Activated CD8-positive, alpha-beta T cell treated with anti-CD3 and anti-CD28 coated beads for 36 hours (primary cell): ENCODE data around the gene BCL3. TPM values are rescaled to one million over a fixed set of nuclear protein-coding genes. Genes with fewer than 3 reads are reported as not detected.
"Not testable (repeated sequence)": the region's sequence is repeated elsewhere in the genome, so short reads cannot be mapped to it uniquely, and the experiment has no call there.

Source experiments
- ATAC-seq: fragments of 200-7000 bp; cut with Tn5 transposase; one replicate; pipeline ENCODE4 v1.10.0; 2021; ENCODE audit warnings: mild to moderate bottlenecking, moderate library complexity
- CTCF ChIA-PET: fragments of 350-600 bp; sonication (Branson Sonifier 250); formaldehyde crosslinking; loops from one replicate; lab custom pipeline; 2021; ENCODE audit warnings: antibody characterized with exemption; lab: Charles Lee
- POLR2A ChIA-PET: fragments of 350-600 bp; sonication (Branson Sonifier 250); formaldehyde crosslinking; loops from one replicate; lab custom pipeline; 2021; ENCODE audit warnings: antibody characterized with exemption; lab: Charles Lee
- DNase-seq: peaks from one replicate; pipeline ENCODE4 v3.0.0-alpha.2; 2020
- H3K27ac Mint-ChIP-seq: one replicate; pipeline ENCODE4 v1.8.0; 2021; ENCODE audit warnings: mild to moderate bottlenecking, mixed read lengths
- H3K27me3 Mint-ChIP-seq: one replicate; pipeline ENCODE4 v1.8.0; 2021; ENCODE audit warnings: mixed read lengths
- H3K36me3 Mint-ChIP-seq: one replicate; pipeline ENCODE4 v1.8.0; 2021; ENCODE audit warnings: low read depth, mixed read lengths
- H3K4me1 Mint-ChIP-seq: one replicate; pipeline ENCODE4 v1.8.0; 2021; ENCODE audit warnings: low read depth, mixed read lengths
- H3K4me3 Mint-ChIP-seq: one replicate; pipeline ENCODE4 v1.8.0; 2021; ENCODE audit warnings: mild to moderate bottlenecking, moderate library complexity, mixed read lengths
- H3K9me3 Mint-ChIP-seq: one replicate; pipeline ENCODE4 v1.8.0; 2021; ENCODE audit warnings: mixed read lengths
- intact Hi-C: fragments of 100-400 bp; cut with micrococcal nuclease; formaldehyde crosslinking; loops from one replicate; pipeline ENCODE4 v1.10.0; 2022
- total RNA-seq, 2 experiments: library from RNA; stranded (reverse); gene quantifications; one replicate each; pipeline ENCODE4 v1.2.3, GENCODE V29; 2021
- TF ChIP-seq, protein P1 (sequence below): fragments of 200-600 bp; IDR thresholded peaks from one replicate; pipeline ENCODE4 v1.8.0; 2022; ENCODE audit warnings: antibody characterized with exemption, mild to moderate bottlenecking

The BCL3 gene
- total RNA-seq, 2 experiments from 2014 or later = 22.8 to 27.7 TPM

DNA sequence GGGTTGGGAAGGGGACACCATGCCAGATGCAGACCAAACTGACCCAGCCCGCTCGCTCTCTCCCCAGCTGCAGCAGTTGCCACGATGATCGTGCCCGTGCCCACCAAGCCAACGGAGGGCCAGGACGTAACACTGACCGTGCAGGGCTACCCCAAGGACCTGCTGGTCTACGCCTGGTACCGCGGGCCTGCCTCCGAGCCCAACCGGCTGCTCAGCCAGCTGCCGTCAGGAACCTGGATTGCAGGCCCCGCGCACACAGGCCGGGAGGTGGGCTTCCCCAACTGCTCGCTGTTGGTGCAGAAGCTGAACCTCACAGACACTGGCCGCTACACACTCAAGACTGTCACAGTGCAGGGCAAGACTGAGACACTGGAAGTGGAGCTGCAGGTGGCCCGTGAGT lies 40.7 kb upstream of the BCL3 start:
- no peak for ATAC-seq
- no peak for DNase-seq
- H3K4me3 Mint-ChIP-seq = no peak overlapping the region
- H3K4me1 Mint-ChIP-seq = peaks cover 5% of the 10 kb centered on the region
- peaks cover 2% of the 10 kb centered on the region for H3K27me3 Mint-ChIP-seq
- ChIA-PET CTCF (interaction anchor here (3.0 kb wide), 1 partner anchor 17 kb away, joined by 8 read pairs; no protein-coding TSS in a partner anchor), POLR2A (interaction anchor here (0.5 to 0.6 kb wide), 2 partner anchors 25 to 159 kb away, joined by 3 read pairs; no protein-coding TSS in a partner anchor)
- TF ChIP-seq, protein P1, sequence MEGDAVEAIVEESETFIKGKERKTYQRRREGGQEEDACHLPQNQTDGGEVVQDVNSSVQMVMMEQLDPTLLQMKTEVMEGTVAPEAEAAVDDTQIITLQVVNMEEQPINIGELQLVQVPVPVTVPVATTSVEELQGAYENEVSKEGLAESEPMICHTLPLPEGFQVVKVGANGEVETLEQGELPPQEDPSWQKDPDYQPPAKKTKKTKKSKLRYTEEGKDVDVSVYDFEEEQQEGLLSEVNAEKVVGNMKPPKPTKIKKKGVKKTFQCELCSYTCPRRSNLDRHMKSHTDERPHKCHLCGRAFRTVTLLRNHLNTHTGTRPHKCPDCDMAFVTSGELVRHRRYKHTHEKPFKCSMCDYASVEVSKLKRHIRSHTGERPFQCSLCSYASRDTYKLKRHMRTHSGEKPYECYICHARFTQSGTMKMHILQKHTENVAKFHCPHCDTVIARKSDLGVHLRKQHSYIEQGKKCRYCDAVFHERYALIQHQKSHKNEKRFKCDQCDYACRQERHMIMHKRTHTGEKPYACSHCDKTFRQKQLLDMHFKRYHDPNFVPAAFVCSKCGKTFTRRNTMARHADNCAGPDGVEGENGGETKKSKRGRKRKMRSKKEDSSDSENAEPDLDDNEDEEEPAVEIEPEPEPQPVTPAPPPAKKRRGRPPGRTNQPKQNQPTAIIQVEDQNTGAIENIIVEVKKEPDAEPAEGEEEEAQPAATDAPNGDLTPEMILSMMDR = no peak
- H3K36me3 Mint-ChIP-seq = no peaks in the 10 kb centered on the region
- no peak overlapping the region for H3K27ac Mint-ChIP-seq
- no peaks in the 10 kb centered on the region for H3K9me3 Mint-ChIP-seq
- intact Hi-C loops = no loop called here

DNA sequence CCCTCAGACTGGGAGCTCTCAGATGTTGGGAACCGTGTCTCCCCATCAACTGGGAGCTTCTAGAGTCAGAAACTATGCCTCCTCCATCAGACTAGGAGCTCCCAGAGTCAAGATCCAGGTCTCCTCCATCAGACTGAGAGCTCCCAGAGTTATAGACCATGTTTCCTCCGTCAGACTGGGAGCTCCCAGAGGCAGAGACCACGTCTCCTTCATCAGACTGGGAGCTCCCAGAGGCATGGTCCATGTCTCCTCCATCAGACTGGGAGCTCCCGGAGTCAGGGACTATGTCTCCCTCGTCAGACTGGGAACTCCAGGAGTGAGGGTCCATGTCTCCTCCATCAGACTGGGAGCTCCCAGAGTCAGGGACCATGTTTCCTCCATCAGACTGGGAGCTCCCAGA lies 39.6 kb upstream of the BCL3 start:
- ChIA-PET CTCF (interaction anchor here (1.1 to 1.3 kb wide), 2 partner anchors 8 to 19 kb away, joined by 3 read pairs; no protein-coding TSS in a partner anchor), POLR2A (no interaction called here)
- DNase-seq (no peak), ATAC-seq (no peak)
- intact Hi-C loops = no loop called here
- Mint-ChIP-seq H3K27ac (no peak overlapping the region), H3K4me3 (no peak overlapping the region), H3K36me3 (no peaks in the 10 kb centered on the region), H3K4me1 (peaks cover 5% of the 10 kb centered on the region), H3K27me3 (no peaks in the 10 kb centered on the region), H3K9me3 (no peaks in the 10 kb centered on the region)
- TF ChIP-seq, protein P1 = no peak

DNA sequence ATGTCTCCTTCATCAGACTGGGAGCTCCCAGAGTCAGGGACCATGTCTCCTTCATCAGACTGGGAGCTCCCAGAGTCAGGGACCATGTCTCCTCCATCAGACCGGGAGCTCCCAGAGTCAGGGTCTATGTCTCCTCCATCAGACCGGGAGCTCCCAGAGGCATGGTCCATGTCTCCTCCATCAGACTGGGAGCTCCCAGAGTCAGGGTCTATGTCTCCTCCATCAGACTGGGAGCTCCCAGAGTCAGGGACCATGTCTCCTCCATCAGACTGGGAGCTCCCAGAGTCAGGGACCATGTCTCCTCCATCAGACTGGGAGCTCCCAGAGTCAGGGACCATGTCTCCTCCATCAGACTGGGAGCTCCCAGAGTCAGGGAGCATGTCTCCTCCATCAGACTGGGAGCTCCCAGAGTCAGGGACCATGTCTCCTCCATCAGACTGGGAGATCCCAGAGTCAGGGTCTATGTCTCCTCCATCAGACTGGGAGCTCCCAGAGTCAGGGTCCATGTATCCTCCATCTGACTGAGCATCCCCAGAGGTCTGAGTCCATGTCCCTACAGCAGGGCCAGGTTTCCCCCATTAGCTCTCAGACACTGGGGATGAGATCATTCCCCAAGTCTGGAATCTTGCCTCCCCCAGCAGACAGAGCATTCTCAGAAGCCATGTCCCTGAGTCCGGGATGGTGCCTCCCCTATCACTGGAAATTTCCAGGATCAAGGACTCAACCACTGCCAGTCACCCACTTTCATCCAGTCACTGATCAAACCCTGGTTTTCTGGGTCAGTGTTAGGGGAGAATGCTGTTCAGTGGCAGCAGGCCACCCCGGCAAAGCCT lies 38.9 kb upstream of the BCL3 start:
- H3K27me3 Mint-ChIP-seq, H3K9me3 Mint-ChIP-seq, H3K4me3 Mint-ChIP-seq, H3K36me3 Mint-ChIP-seq, intact Hi-C loops, DNase-seq, H3K4me1 Mint-ChIP-seq, H3K27ac Mint-ChIP-seq, ATAC-seq, POLR2A ChIA-PET: not testable (repeated sequence)
- CTCF ChIA-PET = interaction anchor here (0.9 to 1.3 kb wide), 4 partner anchors 8 to 61 kb away, joined by 3 read pairs; no protein-coding TSS in a partner anchor

GRCh38 chr19:44710483-44710882 lies 38.0 kb upstream of the BCL3 start:
- DNase-seq (no peak), ATAC-seq (peak; percentile 20)
- Mint-ChIP-seq H3K27me3 (no peaks in the 10 kb centered on the region), H3K9me3 (peaks cover 12% of the 10 kb centered on the region), H3K4me3 (no peak overlapping the region), H3K27ac (no peak overlapping the region), H3K36me3 (no peaks in the 10 kb centered on the region), H3K4me1 (peaks cover 5% of the 10 kb centered on the region)
- intact Hi-C loops = no loop called here
- CTCF ChIA-PET = interaction anchor here (0.9 to 1.3 kb wide), 2 partner anchors 13 to 60 kb away, joined by 3 read pairs; no protein-coding TSS in a partner anchor
- TF ChIP-seq, protein P1 = no peak
- POLR2A ChIA-PET = no interaction called here

GRCh38 chr19:44712864-44713515 lies 35.5 kb upstream of the BCL3 start:
- H3K9me3 Mint-ChIP-seq = peaks cover 17% of the 10 kb centered on the region
- ChIA-PET POLR2A (interaction anchor here (0.5 to 1.3 kb wide), 3 partner anchors 21 to 40 kb away, joined by 3 read pairs; no protein-coding TSS in a partner anchor), CTCF (interaction anchor here (1.1 to 4.0 kb wide), 4 partner anchors 10 to 71 kb away, joined by 6 to 38 read pairs (median 8); no protein-coding TSS in a partner anchor)
- peaks cover 5% of the 10 kb centered on the region for H3K4me1 Mint-ChIP-seq
- H3K27me3 Mint-ChIP-seq = no peaks in the 10 kb centered on the region
- H3K27ac Mint-ChIP-seq = no peak overlapping the region
- DNase-seq = no peak
- TF ChIP-seq, protein P1 = no peak
- intact Hi-C loops = no loop called here
- H3K4me3 Mint-ChIP-seq = no peak overlapping the region
- ATAC-seq = no peak
- H3K36me3 Mint-ChIP-seq = no peaks in the 10 kb centered on the region
